Endodermal cell (in vitro differentiated cells): ENCODE data around the gene GAS6. TPM values are rescaled to one million over a fixed set of nuclear protein-coding genes. Genes with fewer than 3 reads are reported as not detected.

Experiments
- DNase-seq: peaks from one replicate; pipeline ENCODE4 v3.0.0-alpha.2; 2017
- H3K27ac ChIP-seq: 2 replicates; pipeline ENCODE4 v1.5.1; 2013; ENCODE audit warnings: mild to moderate bottlenecking, low read depth, low read length, moderate library complexity
- H3K27me3 ChIP-seq: 2 replicates; pipeline ENCODE4 v1.6.1; 2013; ENCODE audit warnings: mild to moderate bottlenecking, low read length, moderate library complexity; ENCODE audit not compliant: insufficient read depth, control insufficient read depth, poor library complexity, severe bottlenecking
- H3K36me3 ChIP-seq: 2 replicates; pipeline ENCODE4 v1.7.0; 2013; ENCODE audit warnings: mild to moderate bottlenecking, low read length, moderate library complexity; ENCODE audit not compliant: control insufficient read depth, insufficient read depth
- H3K4me1 ChIP-seq: one replicate; pipeline ENCODE4 v1.7.0; 2013; ENCODE audit warnings: low read length; ENCODE audit not compliant: control insufficient read depth, insufficient read depth
- H3K4me3 ChIP-seq: 2 replicates; pipeline ENCODE4 v1.5.1; 2013; ENCODE audit warnings: mild to moderate bottlenecking, low read length, moderate library complexity
- H3K9ac ChIP-seq: 2 replicates; pipeline ENCODE4 v1.6.1; 2013; ENCODE audit warnings: mild to moderate bottlenecking, low read length, moderate library complexity; ENCODE audit not compliant: poor library complexity, severe bottlenecking; ENCODE audit errors: extremely low read depth
- H3K9me3 ChIP-seq: 2 replicates; pipeline ENCODE4 v1.6.1; 2013; ENCODE audit warnings: mild to moderate bottlenecking, low read length, moderate library complexity; ENCODE audit not compliant: control insufficient read depth
- H3K27ac Mint-ChIP-seq: 2 replicates; pipeline ENCODE4 v1.8.0; 2020; ENCODE audit warnings: mixed read lengths
- H3K27me3 Mint-ChIP-seq: 2 replicates; pipeline ENCODE4 v1.8.0; 2021; ENCODE audit warnings: mild to moderate bottlenecking, mixed read lengths; ENCODE audit not compliant: insufficient read depth
- H3K36me3 Mint-ChIP-seq: 2 replicates; pipeline ENCODE4 v1.8.0; 2020; ENCODE audit warnings: low read depth, mixed read lengths
- H3K4me1 Mint-ChIP-seq: 2 replicates; pipeline ENCODE4 v1.8.0; 2020; ENCODE audit warnings: mixed read lengths
- H3K4me3 Mint-ChIP-seq: 2 replicates; pipeline ENCODE4 v1.8.0; 2020; ENCODE audit warnings: mild to moderate bottlenecking, moderate library complexity, mixed read lengths
- H3K9me3 Mint-ChIP-seq: 2 replicates; pipeline ENCODE4 v1.8.0; 2020; ENCODE audit warnings: mild to moderate bottlenecking, mixed read lengths
- CTCF ChIP-seq: fragments of 200-600 bp; sonication (generic); conservative IDR thresholded peaks from 2 replicates; pipeline ENCODE4 v1.5.0; 2021; ENCODE audit warnings: antibody characterized with exemption, mild to moderate bottlenecking
- WGBS, 2 experiments: methylation state at CpG; one replicate each; pipeline versions ENCODE4 v1.1.5 to v1.1.7; 2013; ENCODE audit warnings: missing lambda C conversion rate in 2 of 2, mixed read lengths in 1 of 2; ENCODE audit not compliant: insufficient coverage in 1 of 2, insufficient read length in 1 of 2; 5-methylcytosine and 5-hydroxymethylcytosine counted together
- total RNA-seq, 2 donors: library from RNA; stranded (reverse); fragmentation: NEBNext Ultra II Directional in 1 of 2; extraction: Animal tissue kit (Norgen Biotek cat#: 25700) in 1 of 2; gene quantifications; 2 replicates in 1 of 2; 3 replicates in 1 of 2; pipeline ENCODE4 v1.2.1, GENCODE V29; 2021

The GAS6 gene
- total RNA-seq, 2 donors from 2014 or later: 45.7 to 49.6 TPM

DNA sequence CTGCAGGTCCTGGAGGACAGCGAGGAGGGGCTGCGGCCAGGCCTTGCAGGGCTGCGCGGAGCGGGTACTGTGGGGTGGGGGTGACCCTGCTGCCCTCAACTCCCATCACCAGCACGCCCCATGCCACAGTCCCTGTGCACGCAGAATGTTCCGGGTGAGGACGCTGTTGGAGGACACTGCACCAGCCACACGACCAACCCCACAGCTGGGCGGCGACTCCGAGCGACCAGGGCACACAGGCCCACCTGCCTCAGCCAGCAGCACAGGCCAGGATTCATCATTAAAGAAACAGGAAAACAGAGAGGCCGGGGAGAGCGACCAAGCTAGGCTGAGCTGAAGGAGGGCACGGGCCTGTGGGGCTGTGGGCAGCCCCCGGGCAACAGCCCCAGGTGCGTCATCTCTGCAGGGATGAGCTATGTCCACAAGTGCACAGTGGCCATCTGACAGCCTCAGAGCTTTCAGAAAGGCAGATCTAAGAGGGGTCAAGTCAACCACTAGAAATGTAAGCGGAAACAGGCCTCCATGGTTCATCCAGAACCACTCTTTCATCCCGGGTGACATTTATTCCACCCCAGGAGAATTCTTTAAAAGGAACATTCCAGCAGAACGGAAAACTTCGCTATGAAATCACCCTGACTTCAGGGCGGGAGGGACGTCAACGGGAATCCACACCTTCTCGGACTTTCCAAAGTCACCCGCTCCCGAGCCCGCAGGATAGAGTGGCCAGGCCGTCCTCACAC is 1.5 kb downstream of the GAS6 start:
- peaks cover 19% of the 10 kb centered on the region for H3K4me1 ChIP-seq
- WGBS, 2 experiments: 62 to 68% methylated on average over 14 to 31 of the region's 31 CpGs
- Mint-ChIP-seq H3K27ac (no peak overlapping the region), H3K4me3 (peak overlapping the region; percentile 65), H3K4me1 (peaks cover 44% of the 10 kb centered on the region), H3K9me3 (no peaks in the 10 kb centered on the region), H3K27me3 (peaks cover 26% of the 10 kb centered on the region), H3K36me3 (no peaks in the 10 kb centered on the region)
- H3K4me3 ChIP-seq: peak overlapping the region; percentile 77
- no peak overlapping the region for H3K27ac ChIP-seq
- peak overlapping the region; percentile 39 for H3K9ac ChIP-seq
- peak; percentile 59 for DNase-seq
- H3K9me3 ChIP-seq: no peaks in the 10 kb centered on the region
- peaks cover 8% of the 10 kb centered on the region for H3K36me3 ChIP-seq
- H3K27me3 ChIP-seq: peaks cover 28% of the 10 kb centered on the region
- no peak for TF ChIP-seq CTCF

DNA sequence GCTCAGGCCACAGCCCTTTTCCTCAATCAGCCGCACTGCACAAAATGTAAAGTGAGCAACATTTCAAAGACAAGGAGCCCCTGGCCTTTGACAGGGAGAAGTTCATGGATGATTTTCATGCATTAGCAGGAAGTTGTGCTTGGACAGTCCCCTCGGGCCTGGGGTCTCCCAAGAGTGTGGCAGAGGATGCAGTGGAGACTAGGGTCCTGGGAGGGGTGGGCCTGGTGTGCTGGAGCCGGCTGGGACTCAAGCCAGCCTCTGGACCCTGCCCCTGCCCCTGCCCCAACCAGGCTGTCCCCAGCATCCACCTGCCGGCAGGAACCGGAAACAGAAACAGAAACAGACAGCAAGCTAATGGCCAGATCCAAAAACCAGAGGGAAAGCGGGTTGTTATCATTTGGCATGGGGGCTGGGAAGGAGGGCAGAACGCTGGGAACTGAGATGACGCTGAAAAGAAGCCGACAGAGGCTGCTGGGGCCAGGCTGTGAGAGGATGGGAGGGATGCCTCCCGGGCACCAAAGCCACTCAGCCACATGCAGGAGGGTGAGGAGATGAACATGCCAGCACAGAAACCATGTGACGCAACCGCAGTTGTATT is 2.3 kb downstream of the GAS6 start:
- H3K9ac ChIP-seq: no peak overlapping the region
- Mint-ChIP-seq H3K4me1 (peaks cover 44% of the 10 kb centered on the region), H3K36me3 (no peaks in the 10 kb centered on the region), H3K27me3 (peaks cover 24% of the 10 kb centered on the region), H3K4me3 (peak overlapping the region; percentile 65), H3K27ac (peak overlapping the region; percentile 99), H3K9me3 (no peaks in the 10 kb centered on the region)
- H3K4me3 ChIP-seq: no peak overlapping the region
- peaks cover 25% of the 10 kb centered on the region for H3K27me3 ChIP-seq
- H3K27ac ChIP-seq: no peak overlapping the region
- WGBS, 2 experiments: 76 to 77% methylated on average over 6 to 10 of the region's 12 CpGs
- no peaks in the 10 kb centered on the region for H3K9me3 ChIP-seq
- H3K36me3 ChIP-seq: peaks cover 8% of the 10 kb centered on the region
- TF ChIP-seq CTCF: no peak
- peaks cover 19% of the 10 kb centered on the region for H3K4me1 ChIP-seq
- DNase-seq: peak; percentile 61

- peak; percentile 94 for DNase-seq
- no peak for TF ChIP-seq CTCF
- Mint-ChIP-seq H3K27me3 (peaks cover 18% of the 10 kb centered on the region), H3K9me3 (no peaks in the 10 kb centered on the region), H3K4me1 (peaks cover 44% of the 10 kb centered on the region), H3K27ac (peak overlapping the region; percentile 99), H3K36me3 (no peaks in the 10 kb centered on the region), H3K4me3 (peak overlapping the region; percentile 65)
- Histone ChIP-seq H3K9me3 (no peaks in the 10 kb centered on the region), H3K4me1 (peaks cover 19% of the 10 kb centered on the region), H3K4me3 (no peak overlapping the region), H3K27ac (peak overlapping the region; percentile 70), H3K27me3 (peaks cover 19% of the 10 kb centered on the region), H3K36me3 (peaks cover 8% of the 10 kb centered on the region), H3K9ac (peak overlapping the region; percentile 77)
- 39 to 49% methylated on average over 5 to 15 of the region's 15 CpGs for WGBS, 2 experiments
These were observed 3.0 kb downstream of the GAS6 start for GRCh38 chr13:113860665-113861432.
